Right atrium auricular region (tissue), 2 donors: ENCODE results near the gene CCT8. TPM values are rescaled to one million over a fixed set of nuclear protein-coding genes. Genes with fewer than 3 reads are reported as not detected.

Experiments used
- DNase-seq: peaks from one replicate; pipeline ENCODE4 v3.0.0-alpha.2; 2019; ENCODE audit warnings: low spot score
- H3K27ac ChIP-seq, 2 donors: fragments of 200-600 bp; sonication (generic); 1 replicate in 1 of 2; 2 replicates in 1 of 2; pipeline ENCODE4 v1.5.1; 2016 to 2019
- H3K27me3 ChIP-seq, 2 donors: fragments of 200-600 bp; sonication (generic); one replicate each; pipeline versions ENCODE4 v1.5.1 to v1.6.0; 2017 to 2019
- H3K36me3 ChIP-seq: fragments of 200-600 bp; sonication (generic); one replicate; pipeline ENCODE4 v1.5.1; 2016
- H3K4me1 ChIP-seq, 2 donors: fragments of 200-600 bp; sonication (generic); one replicate each; pipeline versions ENCODE4 v1.5.1 to v1.6.0; 2017 to 2019
- H3K4me3 ChIP-seq, 2 donors: fragments of 200-600 bp; sonication (generic); 1 replicate in 1 of 2; 2 replicates in 1 of 2; pipeline ENCODE4 v1.5.1; 2017 to 2019; ENCODE audit warnings: mild to moderate bottlenecking in 1 of 2, moderate library complexity in 1 of 2
- H3K9me3 ChIP-seq, 2 donors: fragments of 200-600 bp; sonication (generic); one replicate each; pipeline ENCODE4 v1.5.1; 2019
- total RNA-seq, 2 donors: library from RNA; depleted of rRNA; stranded (reverse); fragments of >200 nt; gene quantifications; one replicate each; pipeline ENCODE4 v1.1.0, GENCODE V29; 2016
- TF ChIP-seq, protein P1 (sequence below), 2 donors: fragments of 200-600 bp; sonication (generic); IDR thresholded peaks; one replicate each; pipeline ENCODE4 v1.5.1; 2019; ENCODE audit warnings: antibody characterized with exemption in 2 of 2

CCT8 gene
- total RNA-seq, 2 donors from 2014 or later = 89.5 to 91.8 TPM

DNA sequence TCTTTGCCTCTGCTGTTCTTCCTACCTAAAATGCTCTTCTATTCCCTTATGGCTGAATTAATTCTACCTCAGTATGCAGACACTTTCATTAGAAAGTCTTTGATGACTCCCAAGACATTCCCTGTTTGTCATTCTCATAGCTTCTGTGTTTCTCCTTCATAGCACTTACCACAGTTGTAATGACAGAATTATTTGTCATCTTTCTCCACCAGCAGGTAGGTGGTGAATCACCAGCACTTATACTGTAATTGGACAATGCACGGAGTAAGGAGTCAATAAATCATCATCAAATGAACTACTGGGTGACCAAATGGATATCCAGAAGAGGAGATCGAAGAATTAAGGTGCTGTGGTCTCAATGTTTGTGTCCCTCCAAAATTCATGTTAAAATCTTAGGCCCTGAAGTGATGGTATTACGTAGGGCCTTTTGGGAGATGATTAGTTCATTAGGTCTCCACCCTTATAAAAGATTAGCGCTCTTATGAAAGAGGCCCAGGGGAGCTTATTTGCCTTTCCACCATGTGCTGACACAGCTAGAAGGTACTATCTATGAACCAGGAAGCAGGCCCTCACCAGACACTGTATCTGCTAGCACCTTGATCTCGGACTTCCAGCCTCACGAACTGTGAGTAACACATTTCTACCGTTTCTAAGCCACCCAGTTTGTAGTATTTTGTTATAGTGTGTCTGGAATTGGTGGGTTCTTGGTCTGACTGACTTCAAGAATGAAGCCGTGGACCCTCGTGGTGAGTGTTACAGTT is 2.4 kb upstream of the CCT8 start:
- H3K36me3 ChIP-seq = no peaks in the 10 kb centered on the region
- H3K9me3 ChIP-seq = no peaks in the 10 kb centered on the region
- H3K4me3 ChIP-seq = no peak overlapping the region
- DNase-seq = no peak
- peaks cover 0 to 29% of the 10 kb centered on the region in 2 donors for H3K4me1 ChIP-seq
- TF ChIP-seq, protein P1, sequence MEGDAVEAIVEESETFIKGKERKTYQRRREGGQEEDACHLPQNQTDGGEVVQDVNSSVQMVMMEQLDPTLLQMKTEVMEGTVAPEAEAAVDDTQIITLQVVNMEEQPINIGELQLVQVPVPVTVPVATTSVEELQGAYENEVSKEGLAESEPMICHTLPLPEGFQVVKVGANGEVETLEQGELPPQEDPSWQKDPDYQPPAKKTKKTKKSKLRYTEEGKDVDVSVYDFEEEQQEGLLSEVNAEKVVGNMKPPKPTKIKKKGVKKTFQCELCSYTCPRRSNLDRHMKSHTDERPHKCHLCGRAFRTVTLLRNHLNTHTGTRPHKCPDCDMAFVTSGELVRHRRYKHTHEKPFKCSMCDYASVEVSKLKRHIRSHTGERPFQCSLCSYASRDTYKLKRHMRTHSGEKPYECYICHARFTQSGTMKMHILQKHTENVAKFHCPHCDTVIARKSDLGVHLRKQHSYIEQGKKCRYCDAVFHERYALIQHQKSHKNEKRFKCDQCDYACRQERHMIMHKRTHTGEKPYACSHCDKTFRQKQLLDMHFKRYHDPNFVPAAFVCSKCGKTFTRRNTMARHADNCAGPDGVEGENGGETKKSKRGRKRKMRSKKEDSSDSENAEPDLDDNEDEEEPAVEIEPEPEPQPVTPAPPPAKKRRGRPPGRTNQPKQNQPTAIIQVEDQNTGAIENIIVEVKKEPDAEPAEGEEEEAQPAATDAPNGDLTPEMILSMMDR (IDR thresholded peaks at IDR 0.05) = no peak
- no peaks in the 10 kb centered on the region for H3K27me3 ChIP-seq
- H3K27ac ChIP-seq = no peak overlapping the region

DNA sequence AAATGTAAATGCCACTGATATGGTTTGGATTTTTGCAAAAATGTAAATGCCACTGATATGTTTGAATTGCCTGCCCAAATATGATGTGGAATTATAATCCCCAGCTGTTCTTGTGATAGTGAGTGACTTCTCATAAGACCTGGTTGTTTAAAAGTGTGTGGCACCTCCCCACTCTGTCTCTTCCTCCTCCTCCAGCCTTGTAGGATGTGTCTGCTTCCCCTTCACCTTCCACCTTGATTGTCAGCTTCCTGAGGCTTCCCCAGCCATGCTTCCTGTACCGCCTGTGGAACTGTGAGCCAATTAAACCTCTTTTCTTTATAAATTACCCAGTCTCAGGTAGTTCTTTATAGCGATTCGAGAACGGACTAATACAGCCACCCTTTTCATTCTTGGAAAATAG is 1.3 kb upstream of the CCT8 start:
- Histone ChIP-seq H3K9me3 (no peaks in the 10 kb centered on the region), H3K4me3 (no peak overlapping the region), H3K4me1 (peaks cover 0 to 31% of the 10 kb centered on the region in 2 donors), H3K27me3 (no peaks in the 10 kb centered on the region), H3K27ac (no peak overlapping the region), H3K36me3 (no peaks in the 10 kb centered on the region)
- DNase-seq = no peak
- TF ChIP-seq, protein P1 (IDR thresholded peaks at IDR 0.05) = no peak

DNA sequence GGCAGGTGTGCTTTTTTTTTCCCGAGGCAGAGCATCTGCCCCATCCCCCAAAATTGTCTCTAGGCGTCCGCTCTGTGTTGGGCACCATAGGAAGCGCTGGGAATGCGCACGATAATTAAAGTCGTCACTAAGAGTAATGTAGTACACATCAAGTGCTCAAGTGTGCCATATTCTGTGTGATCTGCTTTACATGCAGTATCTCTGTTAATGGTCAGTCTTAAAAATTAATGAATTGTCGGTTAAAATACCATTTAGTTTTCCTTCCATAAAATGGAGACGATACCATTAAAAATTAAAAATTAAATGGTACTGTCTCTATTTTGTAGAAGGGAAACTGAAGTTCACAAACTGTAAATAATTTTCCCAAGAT is 544 bp upstream of the CCT8 start:
- Histone ChIP-seq H3K4me3 (peak overlapping the region; percentile 62 to 95), H3K9me3 (no peaks in the 10 kb centered on the region), H3K27ac (peak overlapping the region; percentile 85 to 94), H3K36me3 (peaks cover 2% of the 10 kb centered on the region), H3K4me1 (peaks cover 0 to 31% of the 10 kb centered on the region in 2 donors), H3K27me3 (no peaks in the 10 kb centered on the region)
- DNase-seq = no peak
- TF ChIP-seq, protein P1 (IDR thresholded peaks at IDR 0.05) = no peak

DNA sequence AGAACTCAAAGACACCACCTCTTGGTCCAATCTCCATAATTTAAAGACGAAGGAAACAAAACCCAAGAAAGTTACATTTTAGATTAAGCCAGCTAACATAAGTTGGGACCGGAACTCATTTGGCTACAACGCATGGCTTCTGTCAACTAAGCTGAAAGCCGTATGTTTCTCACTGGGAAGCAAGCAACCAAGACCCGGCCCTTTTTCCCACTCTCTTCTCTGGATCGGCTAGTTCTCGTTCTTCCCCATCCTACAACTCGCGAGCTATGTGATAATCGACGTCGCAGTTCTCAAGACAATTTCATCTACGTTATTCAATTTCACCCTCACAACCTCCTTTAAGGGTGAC is 601 bp downstream of the CCT8 start:
- DNase-seq = no peak
- Histone ChIP-seq H3K27ac (peak overlapping the region; percentile 85 to 94), H3K9me3 (no peaks in the 10 kb centered on the region), H3K27me3 (no peaks in the 10 kb centered on the region), H3K36me3 (peaks cover 12% of the 10 kb centered on the region), H3K4me1 (peaks cover 0 to 31% of the 10 kb centered on the region in 2 donors), H3K4me3 (peak overlapping the region; percentile 62 to 95)
- TF ChIP-seq, protein P1 (IDR thresholded peaks at IDR 0.05) = no peak

DNA sequence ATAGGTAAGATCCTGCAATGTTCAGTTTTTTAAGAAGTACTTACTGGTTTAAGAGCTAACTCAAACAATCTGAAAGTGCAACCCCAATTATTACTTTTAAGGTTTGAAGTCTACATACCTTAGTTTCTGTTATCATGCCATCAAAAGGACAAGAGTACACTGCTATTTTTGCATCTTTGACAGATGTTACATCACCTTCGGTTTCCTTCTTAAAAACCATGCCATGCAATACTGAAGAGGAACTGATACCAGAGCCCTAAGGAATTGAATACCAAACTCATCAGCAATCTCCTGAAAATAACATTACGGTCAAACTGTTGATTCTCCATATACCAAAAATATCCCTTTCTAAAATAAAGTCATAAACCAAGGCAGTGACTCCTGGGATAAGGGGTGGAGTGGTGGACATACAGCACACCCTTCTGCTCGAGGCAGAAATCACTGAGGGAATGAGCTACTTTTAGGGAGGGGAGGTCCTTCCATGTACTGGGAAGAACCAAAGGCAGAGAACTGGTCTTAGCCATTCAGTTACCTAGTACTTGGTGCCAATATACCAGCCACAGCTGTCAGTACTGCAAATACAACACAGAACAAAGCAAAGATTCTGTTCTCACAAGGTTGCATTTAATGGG is 8.5 kb downstream of the CCT8 start:
- no peak for DNase-seq
- Histone ChIP-seq H3K4me3 (no peak overlapping the region), H3K4me1 (no peaks in the 10 kb centered on the region), H3K36me3 (peaks cover 90% of the 10 kb centered on the region), H3K9me3 (no peaks in the 10 kb centered on the region), H3K27me3 (no peaks in the 10 kb centered on the region), H3K27ac (no peak overlapping the region)
- TF ChIP-seq, protein P1 (IDR thresholded peaks at IDR 0.05) = no peak
